ENCODE results near the gene ABCD3.
"Not testable (repeated sequence)": the region's sequence is repeated elsewhere in the genome, so short reads cannot be mapped to it uniquely, and the experiment has no call there.

The ABCD3 gene

DNA sequence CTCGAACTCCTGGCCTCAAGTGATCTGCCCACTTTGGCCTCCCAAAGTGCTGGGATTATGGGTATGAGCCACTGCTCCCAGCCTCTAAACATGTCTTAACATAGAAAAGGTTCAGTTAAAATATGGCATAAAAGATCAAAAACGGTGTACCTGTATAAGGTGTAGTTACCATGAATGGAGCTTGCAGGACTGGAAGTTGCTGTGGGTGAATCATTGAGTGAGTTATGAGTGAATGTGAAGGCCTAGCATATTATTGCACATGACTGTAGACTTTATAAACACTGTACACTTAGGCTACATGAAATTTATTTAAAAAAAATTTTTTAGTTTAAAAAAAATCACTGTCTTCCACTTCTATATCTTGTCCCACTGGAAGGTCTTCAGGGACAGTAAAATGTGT lies 15.7 kb downstream of the ABCD3 start:
- Mint-ChIP-seq H3K27ac (no peak overlapping the region), H3K27me3 (ENCODE audit: low read depth) (no peaks in the 10 kb centered on the region), H3K9me3 (peaks cover 43% of the 10 kb centered on the region), H3K36me3 (ENCODE audit: low read depth) (peaks cover 65% of the 10 kb centered on the region), H3K4me3 (no peak overlapping the region), H3K4me1 (peaks cover 5% of the 10 kb centered on the region)
- TF ChIP-seq, protein P1, sequence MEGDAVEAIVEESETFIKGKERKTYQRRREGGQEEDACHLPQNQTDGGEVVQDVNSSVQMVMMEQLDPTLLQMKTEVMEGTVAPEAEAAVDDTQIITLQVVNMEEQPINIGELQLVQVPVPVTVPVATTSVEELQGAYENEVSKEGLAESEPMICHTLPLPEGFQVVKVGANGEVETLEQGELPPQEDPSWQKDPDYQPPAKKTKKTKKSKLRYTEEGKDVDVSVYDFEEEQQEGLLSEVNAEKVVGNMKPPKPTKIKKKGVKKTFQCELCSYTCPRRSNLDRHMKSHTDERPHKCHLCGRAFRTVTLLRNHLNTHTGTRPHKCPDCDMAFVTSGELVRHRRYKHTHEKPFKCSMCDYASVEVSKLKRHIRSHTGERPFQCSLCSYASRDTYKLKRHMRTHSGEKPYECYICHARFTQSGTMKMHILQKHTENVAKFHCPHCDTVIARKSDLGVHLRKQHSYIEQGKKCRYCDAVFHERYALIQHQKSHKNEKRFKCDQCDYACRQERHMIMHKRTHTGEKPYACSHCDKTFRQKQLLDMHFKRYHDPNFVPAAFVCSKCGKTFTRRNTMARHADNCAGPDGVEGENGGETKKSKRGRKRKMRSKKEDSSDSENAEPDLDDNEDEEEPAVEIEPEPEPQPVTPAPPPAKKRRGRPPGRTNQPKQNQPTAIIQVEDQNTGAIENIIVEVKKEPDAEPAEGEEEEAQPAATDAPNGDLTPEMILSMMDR (IDR thresholded peaks at IDR 0.05; ENCODE audit: unreplicated experiment in 3 of 3), result no peak

DNA sequence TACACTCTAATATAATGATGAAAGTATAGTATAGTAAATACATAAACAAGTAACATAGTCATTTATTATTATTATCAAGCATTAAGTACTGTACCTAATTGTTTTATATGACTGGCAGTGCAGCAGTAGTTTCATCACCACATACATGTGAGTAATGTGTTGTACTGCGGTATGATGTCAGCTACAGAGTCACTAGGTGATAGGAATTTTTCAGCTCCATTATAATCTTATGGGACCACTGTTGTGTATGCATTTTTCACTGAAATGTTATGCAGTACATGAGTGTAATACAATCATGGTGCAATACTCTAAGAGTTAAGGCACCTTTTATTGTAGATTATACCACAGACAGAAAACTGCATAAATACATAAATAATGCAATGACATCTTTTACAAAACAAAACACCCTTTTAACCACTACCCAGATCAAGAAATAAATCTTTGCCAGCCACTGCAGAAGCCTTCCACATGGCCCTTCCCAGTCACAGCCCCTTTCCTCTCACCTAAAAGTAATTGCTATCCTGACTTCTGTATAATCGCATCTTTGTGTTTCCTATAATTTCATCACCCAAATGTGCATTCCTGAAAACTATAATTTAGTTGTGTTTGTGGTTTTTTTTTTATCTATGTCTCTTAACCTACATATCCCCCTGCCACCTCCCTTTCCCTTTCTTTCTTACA lies 16.3 kb downstream of the ABCD3 start:
- H3K4me3 Mint-ChIP-seq, result no peak overlapping the region
- no peaks in the 10 kb centered on the region for H3K27me3 Mint-ChIP-seq (ENCODE audit: low read depth)
- no peak overlapping the region for H3K27ac Mint-ChIP-seq
- peaks cover 45% of the 10 kb centered on the region for H3K9me3 Mint-ChIP-seq
- H3K4me1 Mint-ChIP-seq, result peaks cover 5% of the 10 kb centered on the region
- TF ChIP-seq, protein P1 (IDR thresholded peaks at IDR 0.05; ENCODE audit: unreplicated experiment in 3 of 3), result no peak
- H3K36me3 Mint-ChIP-seq (ENCODE audit: low read depth), result peaks cover 66% of the 10 kb centered on the region

DNA sequence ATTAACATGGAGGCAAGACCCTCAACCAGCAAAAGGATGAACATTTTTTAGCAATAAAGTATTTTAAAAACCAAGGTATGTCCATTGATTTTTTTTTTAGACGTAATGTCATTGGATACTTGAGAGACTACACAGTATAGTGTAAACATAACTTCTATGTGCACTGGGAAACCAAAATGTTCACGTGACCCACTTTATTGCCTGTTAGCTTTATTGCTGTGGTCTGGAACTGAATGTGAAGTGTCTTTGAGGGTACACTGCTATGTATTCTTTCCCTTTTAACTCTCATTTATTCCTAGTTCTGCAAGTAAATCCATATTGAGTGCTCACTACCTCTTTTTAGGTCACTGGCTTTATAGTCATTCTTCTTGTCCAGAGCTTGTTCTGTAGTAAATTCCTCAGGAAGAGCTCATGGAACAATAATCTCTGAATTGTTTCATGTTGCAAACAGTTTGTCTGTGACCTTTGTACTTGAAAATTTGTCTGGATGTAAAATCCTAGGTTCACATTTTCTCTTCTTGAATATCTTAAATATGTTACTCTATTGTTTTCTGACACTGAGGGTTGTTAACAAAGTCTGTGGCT lies 20.6 kb downstream of the ABCD3 start:
- Mint-ChIP-seq H3K27ac (no peak overlapping the region), H3K27me3 (ENCODE audit: low read depth) (no peaks in the 10 kb centered on the region), H3K4me1 (no peaks in the 10 kb centered on the region), H3K4me3 (no peak overlapping the region), H3K36me3 (ENCODE audit: low read depth) (peaks cover 77% of the 10 kb centered on the region), H3K9me3 (peaks cover 65% of the 10 kb centered on the region)
- TF ChIP-seq, protein P1 (IDR thresholded peaks at IDR 0.05; ENCODE audit: unreplicated experiment in 3 of 3), result no peak

DNA sequence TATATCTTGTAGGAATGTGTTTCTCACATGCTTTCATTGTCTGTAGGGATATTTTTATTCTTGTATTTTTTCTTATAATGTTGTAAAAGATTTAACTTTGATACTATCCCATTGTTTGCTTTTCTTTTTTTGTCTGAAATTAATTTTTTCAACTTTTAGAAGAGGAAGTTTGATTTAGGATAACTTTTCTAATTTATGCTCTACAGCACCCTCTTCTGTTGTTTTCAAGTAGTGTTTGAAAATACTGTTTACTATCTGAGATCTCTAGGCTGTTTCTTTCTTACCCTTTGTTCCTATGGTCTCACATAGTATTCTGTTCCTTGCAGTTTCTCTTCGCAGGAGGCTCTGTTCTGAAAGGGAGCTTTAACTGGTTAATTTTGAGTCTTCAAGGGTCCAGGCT lies 21.9 kb downstream of the ABCD3 start:
- H3K27ac Mint-ChIP-seq, result no peak overlapping the region
- H3K27me3 Mint-ChIP-seq (ENCODE audit: low read depth), result no peaks in the 10 kb centered on the region
- no peaks in the 10 kb centered on the region for H3K4me1 Mint-ChIP-seq
- no peak overlapping the region for H3K4me3 Mint-ChIP-seq
- TF ChIP-seq, protein P1 (IDR thresholded peaks at IDR 0.05; ENCODE audit: unreplicated experiment in 3 of 3), result no peak
- H3K9me3 Mint-ChIP-seq, result peaks cover 70% of the 10 kb centered on the region
- H3K36me3 Mint-ChIP-seq (ENCODE audit: low read depth), result peaks cover 76% of the 10 kb centered on the region

DNA sequence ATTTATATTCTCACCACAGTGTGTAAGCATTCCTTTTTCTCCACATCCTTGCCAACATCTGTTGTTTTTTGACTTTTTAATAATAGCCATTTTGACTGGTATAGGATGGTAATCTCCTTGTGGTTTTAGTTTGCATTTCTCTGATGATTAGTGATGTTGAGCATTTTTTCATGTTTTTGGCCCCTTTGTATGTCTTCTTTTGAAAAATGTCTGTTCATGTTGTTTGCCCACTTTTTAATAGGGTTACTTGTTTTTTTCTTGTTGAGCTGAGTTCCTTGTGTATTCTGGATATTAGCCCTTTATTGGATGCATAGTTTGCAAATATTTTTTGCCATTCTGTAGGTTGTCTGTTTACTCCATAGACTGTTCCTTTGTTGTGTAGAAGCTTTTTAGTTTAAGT lies 24.9 kb downstream of the ABCD3 start:
- Mint-ChIP-seq H3K36me3 (ENCODE audit: low read depth) (peaks cover 76% of the 10 kb centered on the region), H3K9me3 (peaks cover 77% of the 10 kb centered on the region)
- not testable (repeated sequence) for H3K27me3 Mint-ChIP-seq (ENCODE audit: low read depth); H3K4me1 Mint-ChIP-seq; H3K4me3 Mint-ChIP-seq; H3K27ac Mint-ChIP-seq

DNA sequence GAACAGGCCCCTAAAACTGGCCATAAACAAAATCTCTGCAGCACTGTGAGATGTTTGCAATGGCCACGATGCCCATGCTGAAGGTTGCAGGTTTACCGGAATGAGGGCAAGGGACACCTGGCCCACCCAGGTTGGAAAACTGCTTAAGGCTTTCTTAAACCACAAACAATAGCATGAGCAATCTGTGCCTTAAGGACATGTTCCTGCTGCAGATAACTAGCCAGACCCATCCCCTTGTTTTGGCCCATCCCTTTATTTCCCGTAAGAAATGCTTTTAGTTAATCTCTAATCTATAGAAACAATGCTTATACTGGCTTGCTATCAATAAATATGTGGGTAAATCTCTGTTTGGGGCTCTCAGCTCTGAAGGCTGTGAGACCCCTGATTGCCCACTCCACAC lies 26.6 kb downstream of the ABCD3 start:
- peaks cover 81% of the 10 kb centered on the region for H3K36me3 Mint-ChIP-seq (ENCODE audit: low read depth)
- not testable (repeated sequence) for H3K4me1 Mint-ChIP-seq; H3K27me3 Mint-ChIP-seq (ENCODE audit: low read depth); H3K4me3 Mint-ChIP-seq; H3K27ac Mint-ChIP-seq
- peaks cover 86% of the 10 kb centered on the region for H3K9me3 Mint-ChIP-seq

DNA sequence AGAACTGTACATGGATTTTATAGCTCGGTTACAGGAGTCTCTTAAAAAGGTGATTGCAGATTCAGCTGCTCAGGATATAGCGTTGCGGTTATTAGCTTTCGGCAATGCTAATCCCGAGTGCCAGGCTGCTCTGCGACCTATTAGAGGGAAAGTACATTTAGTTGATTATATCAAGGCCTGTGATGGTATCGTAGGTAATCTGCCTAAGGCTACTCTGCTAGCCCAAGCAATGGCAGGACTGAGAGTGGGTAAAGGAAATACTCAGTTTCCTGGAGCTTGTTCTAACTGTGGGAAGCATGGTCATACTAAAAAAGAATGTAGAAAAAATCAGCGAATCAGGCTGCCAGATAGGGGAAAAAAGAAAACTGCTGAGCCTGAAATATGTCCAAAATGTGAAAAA lies 27.5 kb downstream of the ABCD3 start:
- Mint-ChIP-seq H3K9me3 (peaks cover 88% of the 10 kb centered on the region), H3K36me3 (ENCODE audit: low read depth) (peaks cover 83% of the 10 kb centered on the region)
- H3K27me3 Mint-ChIP-seq (ENCODE audit: low read depth); H3K4me1 Mint-ChIP-seq; H3K27ac Mint-ChIP-seq; H3K4me3 Mint-ChIP-seq: not testable (repeated sequence)

DNA sequence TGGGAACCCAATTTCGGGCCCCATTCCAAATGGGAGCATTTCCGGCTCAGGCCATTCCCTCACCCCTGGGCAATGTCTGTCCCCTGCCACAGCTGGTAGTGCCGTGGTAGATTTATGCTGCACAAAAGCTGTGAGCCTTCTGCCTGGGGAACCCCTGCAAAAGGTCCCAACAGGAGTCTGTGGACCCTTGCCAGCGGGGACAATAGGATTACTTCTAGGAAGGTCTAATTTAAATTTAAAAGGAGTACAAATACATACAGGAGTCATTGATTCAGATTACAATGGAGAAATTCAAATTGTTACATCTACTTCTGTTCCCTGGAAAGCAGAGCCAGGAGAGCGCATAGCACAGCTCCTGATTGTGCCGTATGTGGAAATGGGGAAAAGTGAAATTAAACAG lies 28.0 kb downstream of the ABCD3 start:
- H3K36me3 Mint-ChIP-seq (ENCODE audit: low read depth), result peaks cover 84% of the 10 kb centered on the region
- H3K4me3 Mint-ChIP-seq; H3K27ac Mint-ChIP-seq; H3K27me3 Mint-ChIP-seq (ENCODE audit: low read depth); H3K4me1 Mint-ChIP-seq: not testable (repeated sequence)
- peaks cover 90% of the 10 kb centered on the region for H3K9me3 Mint-ChIP-seq

DNA sequence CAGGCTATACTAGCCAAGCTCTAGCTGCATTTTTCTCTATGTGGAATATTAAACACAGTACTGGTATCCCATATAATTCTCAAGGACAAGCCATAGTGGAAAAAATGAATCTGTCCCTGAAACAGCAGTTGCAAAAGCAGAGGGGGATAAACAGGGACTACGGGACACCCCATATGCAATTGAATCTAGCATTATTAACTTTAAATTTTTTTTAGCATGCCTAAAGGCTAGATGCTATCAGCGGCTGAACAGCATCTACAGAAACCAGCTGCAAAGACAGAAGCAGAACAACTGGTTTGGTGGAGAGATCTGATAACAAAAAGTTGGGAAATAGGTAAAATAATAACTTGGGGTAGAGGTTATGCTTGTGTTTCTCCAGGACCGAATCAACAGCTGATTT lies 30.6 kb downstream of the ABCD3 start:
- Mint-ChIP-seq H3K9me3 (peaks cover 80% of the 10 kb centered on the region), H3K36me3 (ENCODE audit: low read depth) (peaks cover 87% of the 10 kb centered on the region)
- not testable (repeated sequence) for H3K27me3 Mint-ChIP-seq (ENCODE audit: low read depth); H3K27ac Mint-ChIP-seq; H3K4me1 Mint-ChIP-seq; H3K4me3 Mint-ChIP-seq
